Gastrocnemius medialis (tissue), 4 donors: ENCODE results near the gene PTPRN2. TPM values are rescaled to one million over a fixed set of nuclear protein-coding genes. Genes with fewer than 3 reads are reported as not detected.

ENCODE experiments used
- ATAC-seq, 2 donors: fragments of 150-250 bp; one replicate each; pipeline ENCODE4 v1.9.1; 2016
- DNase-seq, 2 donors: peaks; one replicate each; pipeline ENCODE4 v3.0.0-alpha.2; 2019
- H3K27ac ChIP-seq, 4 donors: fragments of 200-600 bp; sonication (generic); 1 replicate in 1 of 4; 2 replicates in 3 of 4; pipeline ENCODE4 v1.5.1; 2016 to 2018; ENCODE audit warnings: mild to moderate bottlenecking in 2 of 4, moderate library complexity in 1 of 4
- H3K27me3 ChIP-seq, 3 donors: fragments of 200-600 bp; sonication (generic) in 2 of 3; 1 replicate in 1 of 3; 2 replicates in 2 of 3; pipeline versions ENCODE4 v1.5.1 to v1.6.0; 2016 to 2019; ENCODE audit warnings: mild to moderate bottlenecking in 1 of 3, moderate library complexity in 1 of 3
- H3K36me3 ChIP-seq, 2 donors: fragments of 200-600 bp; sonication (generic) in 1 of 2; one replicate each; pipeline ENCODE4 v1.5.1; 2017 to 2018
- H3K4me1 ChIP-seq, 2 donors: fragments of 200-600 bp; sonication (generic) in 1 of 2; one replicate each; pipeline ENCODE4 v1.5.1; 2016 to 2017; ENCODE audit warnings: mild to moderate bottlenecking in 2 of 2
- H3K4me3 ChIP-seq, 4 donors: fragments of 200-600 bp; sonication (generic) in 3 of 4; 1 replicate in 1 of 4; 2 replicates in 3 of 4; pipeline ENCODE4 v1.5.1; 2016 to 2019; ENCODE audit warnings: mild to moderate bottlenecking in 2 of 4
- H3K9me3 ChIP-seq, 3 donors: fragments of 200-600 bp; sonication (generic) in 2 of 3; 1 replicate in 1 of 3; 2 replicates in 2 of 3; pipeline ENCODE4 v1.5.1; 2016 to 2019
- CTCF ChIP-seq, 5 experiments: fragments of 450-650 bp in 3 of 5; fragments of 200-600 bp in 2 of 5; sonication (generic) in 2 of 5; IDR thresholded peaks in 4 of 5; conservative IDR thresholded peaks in 1 of 5; 1 replicate in 4 of 5; 2 replicates in 1 of 5; pipeline ENCODE4 v1.5.1; 2016 to 2019; ENCODE audit warnings: antibody characterized with exemption in 5 of 5, mild to moderate bottlenecking in 3 of 5, moderate library complexity in 3 of 5
- POLR2A ChIP-seq, 2 donors: fragments of 450-650 bp; IDR thresholded peaks; one replicate each; pipeline ENCODE4 v1.6.1; 2017; ENCODE audit warnings: antibody characterized with exemption in 2 of 2, mild to moderate bottlenecking in 2 of 2, moderate library complexity in 2 of 2
- in situ Hi-C, 4 donors: fragments of 200-750 bp; cut with MboI; loops; one replicate each; pipeline versions ENCODE4 v1.15.0 to v1.8.0; 2017; ENCODE audit warnings: low sequenced_read_pairs in 4 of 4
- intact Hi-C: fragments of 100-400 bp; cut with DNase I; formaldehyde crosslinking; loops from one replicate; pipeline ENCODE4 v1.15.1; 2023; ENCODE audit warnings: low total_unique reads
- total RNA-seq, 4 donors: library from RNA; depleted of rRNA; stranded (reverse); fragments of >200 nt; gene quantifications; one replicate each; pipeline versions ENCODE4 v1.1.0 to v1.2.3, GENCODE V29; 2016

Gene PTPRN2
- total RNA-seq, 4 donors from 2014 or later, result 0.66 to 0.85 (median 0.81) TPM

GRCh38 chr7:157816526-157817250 lies 770.9 kb downstream of the PTPRN2 start:
- Histone ChIP-seq H3K4me1 (no peaks in the 10 kb centered on the region), H3K4me3 (no peak overlapping the region), H3K36me3 (no peaks in the 10 kb centered on the region), H3K9me3 (no peaks in the 10 kb centered on the region), H3K27ac (no peak overlapping the region), H3K27me3 (peaks cover 0 to 4% (median 0%) of the 10 kb centered on the region in 3 donors)
- no peak for DNase-seq
- no peak for TF ChIP-seq POLR2A (IDR thresholded peaks at IDR 0.05)
- no peak for TF ChIP-seq CTCF (IDR thresholded peaks at IDR 0.05 in 4 of 5, conservative IDR thresholded peaks at IDR 0.05 in 1 of 5)
- ATAC-seq, result no peak
- intact Hi-C loops, result no loop called here
- in situ Hi-C loops, result no loop called here

GRCh38 chr7:157816086-157816485 lies 771.5 kb downstream of the PTPRN2 start:
- no peak overlapping the region for H3K27ac ChIP-seq
- no peaks in the 10 kb centered on the region for H3K9me3 ChIP-seq
- H3K4me1 ChIP-seq, result no peaks in the 10 kb centered on the region
- TF ChIP-seq CTCF (IDR thresholded peaks at IDR 0.05 in 4 of 5, conservative IDR thresholded peaks at IDR 0.05 in 1 of 5) (no peak), POLR2A (IDR thresholded peaks at IDR 0.05) (no peak)
- in situ Hi-C loops (no loop called here), intact Hi-C loops (no loop called here)
- peaks cover 0 to 4% (median 0%) of the 10 kb centered on the region in 3 donors for H3K27me3 ChIP-seq
- no peaks in the 10 kb centered on the region for H3K36me3 ChIP-seq
- no peak overlapping the region for H3K4me3 ChIP-seq
- DNase-seq (no peak), ATAC-seq (no peak)

- Histone ChIP-seq H3K4me3 (no peak overlapping the region), H3K27me3 (peaks cover 0 to 4% (median 0%) of the 10 kb centered on the region in 3 donors), H3K9me3 (no peaks in the 10 kb centered on the region), H3K4me1 (no peaks in the 10 kb centered on the region), H3K27ac (no peak overlapping the region), H3K36me3 (no peaks in the 10 kb centered on the region)
- DNase-seq (no peak), ATAC-seq (no peak)
- TF ChIP-seq CTCF (IDR thresholded peaks at IDR 0.05 in 4 of 5, conservative IDR thresholded peaks at IDR 0.05 in 1 of 5) (no peak), POLR2A (IDR thresholded peaks at IDR 0.05) (no peak)
- intact Hi-C loops (no loop called here), in situ Hi-C loops (no loop called here)
Measured at GRCh38 chr7:157815706-157816022, 772.0 kb downstream of the PTPRN2 start.

GRCh38 chr7:157814931-157815705 lies 772.5 kb downstream of the PTPRN2 start:
- Histone ChIP-seq H3K36me3 (no peaks in the 10 kb centered on the region), H3K4me3 (no peak overlapping the region), H3K4me1 (no peaks in the 10 kb centered on the region), H3K27ac (no peak overlapping the region), H3K9me3 (no peaks in the 10 kb centered on the region), H3K27me3 (peaks cover 0 to 4% (median 0%) of the 10 kb centered on the region in 3 donors)
- DNase-seq, result no peak
- no peak for ATAC-seq
- in situ Hi-C loops (no loop called here), intact Hi-C loops (no loop called here)
- TF ChIP-seq CTCF (IDR thresholded peaks at IDR 0.05 in 4 of 5, conservative IDR thresholded peaks at IDR 0.05 in 1 of 5), result no peak
- no peak for TF ChIP-seq POLR2A (IDR thresholded peaks at IDR 0.05)
